SK-N-SH treated with all-trans-retinoic acid at 6 μM for 48 hours (cell line): ENCODE measurements around the gene GALNT17.

ENCODE experiments used
- CSDC2 ChIP-seq: fragments of 250-450 bp; sonication (Bioruptor Pico); IDR thresholded peaks from 2 replicates; pipeline ENCODE4 v1.5.0; 2020; ENCODE audit warnings: mild to moderate bottlenecking, moderate library complexity
- ZFP3 ChIP-seq: fragments of 250-450 bp; sonication (Bioruptor Pico); IDR thresholded peaks from 2 replicates; pipeline ENCODE4 v1.5.0; 2020; ENCODE audit warnings: mild to moderate bottlenecking, moderate library complexity
- ZFP30 ChIP-seq: fragments of 450-650 bp; formaldehyde crosslinking; IDR thresholded peaks from 2 replicates; pipeline ENCODE4 v1.5.0; 2022; ENCODE audit warnings: mild to moderate bottlenecking, moderate library complexity

DNA sequence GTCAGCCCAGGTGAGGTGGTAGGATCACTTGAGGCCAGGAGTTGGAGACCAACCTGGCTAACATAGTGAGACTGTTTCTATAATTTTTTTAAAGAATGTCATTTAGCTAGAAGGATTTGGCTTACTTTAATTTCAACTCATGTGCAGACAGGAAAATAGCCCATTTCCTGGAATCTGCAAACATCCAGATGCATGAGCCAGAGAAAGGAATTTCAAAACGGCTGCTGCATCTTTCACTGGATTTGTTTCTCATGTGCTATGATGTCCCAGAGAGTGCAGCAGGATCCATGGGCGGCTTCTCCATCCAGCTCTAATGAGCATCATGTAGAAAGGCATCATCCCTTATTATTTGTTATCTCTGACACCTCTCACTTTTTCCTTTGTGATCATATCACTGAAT lies 149.3 kb downstream of the GALNT17 start:
- TF ChIP-seq ZFP3: no peak
- no peak for TF ChIP-seq CSDC2 (CRISPR knock-in tag)
- TF ChIP-seq ZFP30: no peak
